Tibial nerve (tissue), 4 donors: Measurements from ENCODE around the gene BICRA. TPM values are rescaled to one million over a fixed set of nuclear protein-coding genes. Genes with fewer than 3 reads are reported as not detected.

Experiments
- DNase-seq, 2 donors: peaks; one replicate each; pipeline ENCODE4 v3.0.0-alpha.2; 2019; ENCODE audit warnings: low spot score in 2 of 2
- H3K27ac ChIP-seq, 4 donors: fragments of 200-600 bp; sonication (generic) in 3 of 4; one replicate each; pipeline ENCODE4 v1.5.1; 2017 to 2019; ENCODE audit warnings: mild to moderate bottlenecking in 1 of 4
- H3K27me3 ChIP-seq, 2 donors: fragments of 200-600 bp; sonication (generic) in 1 of 2; one replicate each; pipeline versions ENCODE4 v1.5.1 to v1.6.0; 2017 to 2019
- H3K36me3 ChIP-seq, 3 donors: fragments of 200-600 bp; sonication (generic); one replicate each; pipeline ENCODE4 v1.5.1; 2018 to 2019
- H3K4me1 ChIP-seq, 4 donors: fragments of 200-600 bp; sonication (generic) in 3 of 4; one replicate each; pipeline ENCODE4 v1.5.1; 2017 to 2019
- H3K4me3 ChIP-seq, 4 donors: fragments of 200-600 bp; sonication (generic) in 3 of 4; one replicate each; pipeline ENCODE4 v1.5.1; 2017 to 2019; ENCODE audit warnings: mild to moderate bottlenecking in 1 of 4, moderate library complexity in 1 of 4
- H3K9me3 ChIP-seq, 4 donors: fragments of 200-600 bp; sonication (generic) in 3 of 4; one replicate each; pipeline ENCODE4 v1.5.1; 2017 to 2019
- EP300 ChIP-seq, 2 donors: sonication (generic); formaldehyde crosslinking; IDR thresholded peaks; one replicate each; pipeline ENCODE4 v1.6.1; 2017; ENCODE audit warnings: antibody characterized with exemption in 2 of 2, mild to moderate bottlenecking in 1 of 2
- POLR2A ChIP-seq, 2 donors: fragments of 450-650 bp; IDR thresholded peaks; one replicate each; pipeline ENCODE4 v1.6.1; 2017; ENCODE audit warnings: antibody characterized with exemption in 2 of 2, mild to moderate bottlenecking in 2 of 2, moderate library complexity in 2 of 2
- WGBS, 2 donors: methylation state at CpG; one replicate each; pipeline ENCODE4 v1.1.5; 2018; 5-methylcytosine and 5-hydroxymethylcytosine counted together
- total RNA-seq, 4 donors: library from RNA; depleted of rRNA; stranded (reverse); fragments of >200 nt; gene quantifications; one replicate each; pipeline ENCODE4 v1.1.0, GENCODE V29; 2016
- TF ChIP-seq, protein P1 (sequence below), 5 experiments: fragments of 200-600 bp in 3 of 5; fragments of 450-650 bp in 2 of 5; sonication (generic) in 3 of 5; IDR thresholded peaks; one replicate each; pipeline ENCODE4 v1.5.1; 2016 to 2019; ENCODE audit warnings: antibody characterized with exemption in 5 of 5, mild to moderate bottlenecking in 3 of 5, moderate library complexity in 2 of 5

Gene BICRA
- total RNA-seq, 4 donors from 2014 or later, result 6.1 to 23.1 (median 9.8) TPM

DNA sequence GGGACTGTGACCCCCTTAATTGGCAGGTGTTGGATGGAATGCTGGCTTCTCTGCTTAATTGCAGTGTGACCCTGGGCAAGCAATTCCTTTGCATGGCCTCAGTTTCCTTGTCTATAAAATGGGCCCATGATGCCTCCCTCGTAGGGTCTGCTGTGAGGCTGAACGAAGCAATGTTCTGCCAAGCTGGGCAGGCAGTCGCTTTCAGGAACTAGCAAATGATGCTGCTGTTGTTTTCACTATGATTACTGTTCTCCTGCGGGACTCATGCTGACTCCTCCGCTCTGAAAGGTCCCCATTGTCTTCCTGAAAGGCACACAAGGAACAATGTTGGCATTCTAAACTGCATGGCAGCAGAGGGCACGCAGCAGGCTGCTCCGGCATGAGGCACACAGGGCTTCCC lies 6.8 kb downstream of the BICRA start:
- TF ChIP-seq, protein P1, sequence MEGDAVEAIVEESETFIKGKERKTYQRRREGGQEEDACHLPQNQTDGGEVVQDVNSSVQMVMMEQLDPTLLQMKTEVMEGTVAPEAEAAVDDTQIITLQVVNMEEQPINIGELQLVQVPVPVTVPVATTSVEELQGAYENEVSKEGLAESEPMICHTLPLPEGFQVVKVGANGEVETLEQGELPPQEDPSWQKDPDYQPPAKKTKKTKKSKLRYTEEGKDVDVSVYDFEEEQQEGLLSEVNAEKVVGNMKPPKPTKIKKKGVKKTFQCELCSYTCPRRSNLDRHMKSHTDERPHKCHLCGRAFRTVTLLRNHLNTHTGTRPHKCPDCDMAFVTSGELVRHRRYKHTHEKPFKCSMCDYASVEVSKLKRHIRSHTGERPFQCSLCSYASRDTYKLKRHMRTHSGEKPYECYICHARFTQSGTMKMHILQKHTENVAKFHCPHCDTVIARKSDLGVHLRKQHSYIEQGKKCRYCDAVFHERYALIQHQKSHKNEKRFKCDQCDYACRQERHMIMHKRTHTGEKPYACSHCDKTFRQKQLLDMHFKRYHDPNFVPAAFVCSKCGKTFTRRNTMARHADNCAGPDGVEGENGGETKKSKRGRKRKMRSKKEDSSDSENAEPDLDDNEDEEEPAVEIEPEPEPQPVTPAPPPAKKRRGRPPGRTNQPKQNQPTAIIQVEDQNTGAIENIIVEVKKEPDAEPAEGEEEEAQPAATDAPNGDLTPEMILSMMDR (IDR thresholded peaks at IDR 0.05), result no peak
- peak in 1 of 2 donors; percentile 55 for TF ChIP-seq EP300 (IDR thresholded peaks at IDR 0.05)
- 42 to 63% methylated on average over 7 of the region's 7 CpGs for WGBS, 2 donors
- H3K4me1 ChIP-seq, result peaks cover 0 to 92% (median 52%) of the 10 kb centered on the region in 4 donors
- H3K27me3 ChIP-seq, result no peaks in the 10 kb centered on the region
- no peaks in the 10 kb centered on the region for H3K36me3 ChIP-seq
- DNase-seq, result no peak
- peak overlapping the region; percentile 27 to 99 (median 70) for H3K27ac ChIP-seq
- H3K9me3 ChIP-seq, result no peaks in the 10 kb centered on the region
- H3K4me3 ChIP-seq, result no peak overlapping the region

DNA sequence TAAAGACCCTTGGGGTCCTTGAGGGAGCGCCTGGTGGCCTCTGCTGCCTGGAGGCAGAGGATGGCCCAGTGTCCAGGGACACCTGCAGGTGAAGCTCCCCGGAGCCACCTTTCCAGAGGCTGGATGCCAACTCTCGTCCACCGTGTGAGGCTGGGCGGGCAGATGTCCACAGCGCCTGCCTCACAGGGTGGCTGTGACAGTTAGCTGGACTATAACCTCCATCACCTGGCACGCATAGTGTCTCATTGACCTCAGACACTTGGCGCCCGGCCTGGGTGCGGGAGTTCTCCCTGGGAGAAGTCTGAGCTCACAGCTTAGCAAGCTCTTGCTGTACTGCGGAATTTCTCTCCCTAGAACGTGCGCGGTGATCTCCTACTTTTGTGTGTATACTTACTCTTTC lies 9.8 kb downstream of the BICRA start:
- Histone ChIP-seq H3K27ac (peak overlapping the region in 2 of 4 donors; percentile 59 to 82), H3K9me3 (no peaks in the 10 kb centered on the region), H3K27me3 (no peaks in the 10 kb centered on the region), H3K36me3 (no peaks in the 10 kb centered on the region), H3K4me1 (peaks cover 0 to 76% (median 32%) of the 10 kb centered on the region in 4 donors), H3K4me3 (no peak overlapping the region)
- DNase-seq, result no peak
- TF ChIP-seq POLR2A (IDR thresholded peaks at IDR 0.05) (no peak), EP300 (IDR thresholded peaks at IDR 0.05) (no peak)
- TF ChIP-seq, protein P1 (IDR thresholded peaks at IDR 0.05), result no peak
- WGBS, 2 donors, result 57 to 67% methylated on average over 13 of the region's 14 CpGs

DNA sequence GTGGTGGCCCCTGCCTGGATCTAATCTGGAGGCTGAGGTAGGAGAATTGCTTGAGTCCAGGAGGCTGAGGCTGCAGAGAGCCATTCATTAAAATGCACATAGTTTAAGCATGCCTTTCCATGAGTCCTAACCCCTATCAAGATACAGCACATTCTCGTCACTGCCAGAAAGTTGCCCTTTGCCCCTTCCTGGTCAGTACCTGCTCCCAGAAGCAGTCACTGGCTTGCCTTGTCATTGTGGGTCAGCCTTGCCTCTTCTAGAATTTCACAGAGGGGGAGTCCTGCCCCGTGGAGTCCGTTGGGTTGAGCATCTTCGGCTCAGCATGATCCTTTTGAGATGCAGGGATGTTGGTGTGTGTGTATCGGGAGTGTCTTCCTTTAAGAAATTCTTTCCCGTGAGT lies 10.8 kb downstream of the BICRA start:
- H3K27me3 ChIP-seq, result no peaks in the 10 kb centered on the region
- H3K27ac ChIP-seq, result peak overlapping the region in 1 of 4 donors; percentile 20
- no peaks in the 10 kb centered on the region for H3K9me3 ChIP-seq
- 47 to 63% methylated on average over 6 of the region's 6 CpGs for WGBS, 2 donors
- peaks cover 0 to 76% (median 40%) of the 10 kb centered on the region in 4 donors for H3K4me1 ChIP-seq
- no peak for DNase-seq
- H3K4me3 ChIP-seq, result no peak overlapping the region
- TF ChIP-seq EP300 (IDR thresholded peaks at IDR 0.05), result no peak
- no peak for TF ChIP-seq POLR2A (IDR thresholded peaks at IDR 0.05)
- TF ChIP-seq, protein P1 (IDR thresholded peaks at IDR 0.05), result no peak
- H3K36me3 ChIP-seq, result no peaks in the 10 kb centered on the region

DNA sequence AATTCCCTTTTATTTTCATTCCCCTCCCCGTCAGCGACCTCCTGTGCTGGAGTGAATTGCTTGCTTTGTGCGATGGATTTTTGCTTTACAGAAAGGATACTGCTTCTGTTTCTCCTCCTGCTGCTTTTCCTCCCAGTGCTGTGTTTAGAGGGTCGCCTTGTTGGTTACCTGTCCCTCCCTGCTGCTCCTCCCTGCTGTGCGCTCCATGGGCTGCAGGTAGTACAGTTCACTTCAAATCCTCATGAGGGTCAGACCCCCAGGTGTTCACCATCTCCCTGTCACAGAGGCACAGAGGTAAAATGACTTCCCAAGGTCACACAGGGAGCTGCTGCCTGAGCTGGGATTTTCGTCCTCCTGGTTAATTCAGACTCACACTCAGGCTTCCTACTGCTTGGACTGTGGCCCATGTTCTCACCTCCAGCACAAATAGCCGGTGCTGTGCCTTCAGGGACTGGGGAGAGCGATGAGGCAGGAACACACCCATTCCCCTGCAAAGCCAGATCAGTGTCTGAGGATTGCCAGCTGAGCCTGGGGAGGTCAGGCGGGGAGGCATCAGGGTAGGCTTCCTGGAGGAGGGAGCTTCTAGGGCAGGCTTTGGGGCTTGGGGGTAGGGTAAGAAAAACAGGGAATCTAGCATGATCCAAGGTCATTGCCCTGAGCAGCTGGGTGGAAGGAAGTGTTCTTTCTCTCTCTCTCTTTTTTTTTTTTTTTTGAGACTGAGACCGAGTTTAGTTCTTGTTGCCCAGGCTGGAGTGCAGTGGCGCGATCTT lies 14.4 kb downstream of the BICRA start:
- no peak for DNase-seq
- TF ChIP-seq EP300 (IDR thresholded peaks at IDR 0.05) (no peak), POLR2A (IDR thresholded peaks at IDR 0.05) (no peak)
- TF ChIP-seq, protein P1 (IDR thresholded peaks at IDR 0.05), result no peak
- H3K9me3 ChIP-seq, result no peaks in the 10 kb centered on the region
- no peaks in the 10 kb centered on the region for H3K27me3 ChIP-seq
- peaks cover 0 to 61% (median 35%) of the 10 kb centered on the region in 4 donors for H3K4me1 ChIP-seq
- no peaks in the 10 kb centered on the region for H3K36me3 ChIP-seq
- 71 to 73% methylated on average over 12 of the region's 12 CpGs for WGBS, 2 donors
- peak overlapping the region in 2 of 4 donors; percentile 12 to 37 for H3K27ac ChIP-seq
- no peak overlapping the region for H3K4me3 ChIP-seq

DNA sequence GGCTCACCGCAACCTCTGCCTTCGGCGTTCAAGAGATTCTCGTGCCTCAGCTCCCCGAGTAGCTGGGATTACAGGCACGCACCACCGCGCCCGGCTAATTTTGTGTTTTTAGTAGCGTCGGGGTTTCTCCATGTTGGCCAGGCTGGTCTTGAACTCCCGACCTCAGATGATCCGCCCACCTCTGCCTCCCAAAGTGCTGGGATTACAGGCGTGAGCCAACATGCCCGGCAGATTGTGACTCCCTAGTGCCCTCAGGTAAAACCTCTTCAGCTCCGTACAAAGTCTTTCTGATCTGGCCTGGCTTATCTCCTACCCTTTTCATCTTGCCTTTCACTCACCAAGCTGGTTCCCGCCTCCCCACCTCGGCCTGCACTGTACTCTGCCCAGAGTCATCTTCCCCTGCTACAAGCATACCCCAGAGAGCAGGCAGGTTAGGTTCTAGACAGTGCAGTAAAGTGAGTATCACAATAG lies 15.0 kb downstream of the BICRA start:
- TF ChIP-seq EP300 (IDR thresholded peaks at IDR 0.05) (no peak), POLR2A (IDR thresholded peaks at IDR 0.05) (no peak)
- TF ChIP-seq, protein P1 (IDR thresholded peaks at IDR 0.05), result no peak
- DNase-seq, result no peak
- Histone ChIP-seq H3K27ac (peak overlapping the region in 3 of 4 donors; percentile 10 to 37 (median 12)), H3K9me3 (no peaks in the 10 kb centered on the region), H3K4me3 (no peak overlapping the region), H3K27me3 (no peaks in the 10 kb centered on the region), H3K4me1 (peaks cover 0 to 55% (median 29%) of the 10 kb centered on the region in 4 donors), H3K36me3 (no peaks in the 10 kb centered on the region)
- WGBS, 2 donors, result 60 to 72% methylated on average over 18 of the region's 18 CpGs
